ENCODE data around the gene TCEAL4. TPM values are rescaled to one million over a fixed set of nuclear protein-coding genes. Genes with fewer than 3 reads are reported as not detected.
"Not testable (repeated sequence)": the region's sequence is repeated elsewhere in the genome, so short reads cannot be mapped to it uniquely, and the experiment has no call there.

The TCEAL4 gene
- total RNA-seq, 1 donor from 2014 or later = 3.3 TPM

DNA sequence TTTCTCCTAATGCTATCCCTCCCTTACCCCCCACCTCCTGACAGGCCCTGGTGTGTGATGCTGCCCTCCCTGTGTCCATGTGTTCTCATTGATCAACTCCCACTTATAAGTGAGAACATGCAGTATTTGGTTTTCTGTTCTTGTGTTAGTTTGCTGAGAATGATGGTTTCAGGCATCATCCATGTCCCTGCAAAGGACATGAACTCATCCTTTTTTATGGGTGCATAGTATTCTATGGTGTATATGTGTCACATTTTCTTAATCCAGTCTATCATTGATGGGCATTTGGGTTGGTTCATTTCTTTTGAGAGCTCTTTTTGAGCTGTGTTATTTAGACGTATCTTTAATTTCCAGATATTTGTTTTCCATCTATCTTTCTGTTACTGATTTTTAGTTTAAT, 7.0 kb downstream of the TCEAL4 start:
- intact Hi-C loops (cut with micrococcal nuclease) = not testable (repeated sequence)

DNA sequence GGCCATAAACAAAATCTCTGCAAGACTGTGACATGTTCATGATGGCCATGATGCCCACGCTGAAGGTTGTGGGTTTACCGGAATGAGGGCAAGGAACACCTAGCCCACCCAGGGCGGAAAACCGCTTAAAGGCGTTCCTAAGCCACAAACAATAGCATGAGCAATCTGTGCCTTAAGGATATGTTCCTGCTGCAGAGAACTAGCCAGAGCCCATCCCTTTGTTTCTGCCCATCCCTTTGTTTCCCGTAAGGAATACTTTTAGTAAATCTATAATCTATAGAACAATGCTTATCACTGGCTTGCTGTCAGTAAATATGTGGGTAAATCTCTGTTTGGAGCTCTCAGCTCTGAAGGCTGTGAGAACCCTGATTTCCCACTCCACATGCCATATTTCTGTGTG, 9.9 kb downstream of the TCEAL4 start:
- intact Hi-C loops (cut with micrococcal nuclease) = not testable (repeated sequence)

DNA sequence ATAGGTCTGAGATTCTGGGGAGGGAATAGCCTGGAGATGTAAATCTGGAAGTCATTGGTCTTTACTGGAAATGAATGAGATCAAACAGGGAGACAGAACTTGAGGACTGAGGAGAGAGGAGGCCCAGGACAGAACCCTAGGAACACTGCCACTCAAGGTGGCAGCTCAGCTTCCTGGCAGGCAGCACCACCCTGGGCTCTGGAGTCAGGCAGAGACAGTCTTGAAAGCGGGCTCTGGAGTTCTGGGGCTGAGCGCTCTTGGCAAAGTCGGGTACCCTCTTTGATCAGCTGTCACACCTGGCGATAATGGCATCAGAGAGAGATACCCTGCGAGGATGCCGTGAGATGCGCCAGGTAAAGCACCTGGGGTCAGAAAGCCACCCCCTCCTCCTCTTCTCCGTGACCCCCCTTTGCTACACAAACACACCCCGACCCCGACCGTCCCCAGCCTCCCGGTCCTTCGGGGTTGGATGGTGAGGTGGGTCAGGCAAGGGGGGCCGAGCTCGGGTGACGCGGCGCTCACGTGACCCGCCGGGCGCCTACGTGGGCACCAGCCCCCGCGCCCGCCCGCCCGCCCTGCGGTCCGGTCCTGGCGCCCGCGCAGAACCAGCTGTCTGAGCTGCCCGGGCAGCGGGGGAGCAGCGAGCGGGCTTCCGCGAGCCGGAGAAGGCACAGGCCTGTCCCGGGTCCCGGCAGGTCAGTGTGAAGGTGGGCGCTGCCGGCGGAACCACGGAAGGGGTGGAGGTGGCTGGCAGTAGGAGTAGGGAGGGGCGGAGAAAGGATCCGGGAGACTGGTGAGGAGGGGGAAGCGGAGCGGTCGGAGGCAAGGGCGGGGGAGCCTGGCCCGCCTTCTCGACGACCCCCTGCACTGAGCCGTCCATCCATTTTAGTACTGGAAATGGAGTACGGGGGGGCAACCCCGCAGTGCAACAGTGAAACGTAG, 22.3 kb downstream of the TCEAL4 start, which contains the start of gene TCEAL3:
TCEAL3 (plus strand) TSS at position 600 of the 942 bp plus-strand sequence. CDS start 1,102 bp downstream, outside the sequence.
- intact Hi-C loops (cut with micrococcal nuclease) = no loop called here

DNA sequence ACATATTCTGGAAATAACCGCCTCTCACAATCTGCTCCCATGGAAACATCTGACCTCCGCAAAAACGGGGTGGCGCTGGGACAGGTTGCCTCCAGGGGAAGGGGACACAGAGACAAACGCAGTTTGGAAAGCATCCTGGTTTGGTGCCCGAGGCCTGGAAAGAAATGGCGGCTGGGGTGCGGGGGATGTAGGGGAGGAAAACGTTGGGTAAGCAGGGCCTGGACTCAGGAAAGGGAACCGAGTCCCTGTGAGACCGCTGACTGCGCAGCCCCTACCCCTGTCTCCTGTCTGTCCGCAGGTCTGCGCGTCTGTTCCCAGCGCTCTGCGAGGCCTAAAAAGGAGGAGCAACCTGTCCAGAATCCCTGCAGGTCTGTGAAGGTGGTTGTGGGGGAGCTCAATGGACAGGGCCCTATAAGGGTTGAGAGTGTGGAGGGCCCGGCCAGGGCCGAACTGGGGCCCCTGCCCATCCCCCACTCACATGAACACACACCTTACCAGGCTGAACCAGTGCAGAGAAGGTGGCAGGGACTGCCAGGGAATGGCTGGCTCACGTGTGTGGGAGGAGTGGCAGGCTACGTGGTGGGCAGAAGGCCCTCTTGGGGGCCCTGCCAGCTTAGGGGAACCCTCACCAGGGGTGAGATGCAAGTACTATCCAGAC, 23.1 kb downstream of the TCEAL4 start:
- intact Hi-C loops (cut with micrococcal nuclease) = no loop called here

DNA sequence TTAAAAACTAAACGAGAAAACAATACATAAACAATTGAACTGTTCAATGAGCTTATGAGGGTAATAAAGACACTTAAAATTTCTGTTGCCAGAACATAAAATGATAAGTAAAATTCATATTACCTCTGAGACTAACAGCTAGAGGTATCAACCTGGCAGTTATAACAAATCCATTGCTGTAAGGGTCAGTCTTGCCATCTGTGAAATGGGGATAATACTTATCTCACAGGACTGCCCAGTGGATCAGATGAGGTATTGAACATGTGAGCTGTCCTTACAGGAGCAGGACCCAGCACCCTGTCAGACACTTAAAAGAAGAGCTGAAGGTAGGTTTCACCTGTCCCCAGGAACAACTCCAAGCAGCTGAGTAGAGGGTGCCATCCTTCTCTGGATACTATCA, 25.0 kb downstream of the TCEAL4 start:
- intact Hi-C loops (cut with micrococcal nuclease) = no loop called here

DNA sequence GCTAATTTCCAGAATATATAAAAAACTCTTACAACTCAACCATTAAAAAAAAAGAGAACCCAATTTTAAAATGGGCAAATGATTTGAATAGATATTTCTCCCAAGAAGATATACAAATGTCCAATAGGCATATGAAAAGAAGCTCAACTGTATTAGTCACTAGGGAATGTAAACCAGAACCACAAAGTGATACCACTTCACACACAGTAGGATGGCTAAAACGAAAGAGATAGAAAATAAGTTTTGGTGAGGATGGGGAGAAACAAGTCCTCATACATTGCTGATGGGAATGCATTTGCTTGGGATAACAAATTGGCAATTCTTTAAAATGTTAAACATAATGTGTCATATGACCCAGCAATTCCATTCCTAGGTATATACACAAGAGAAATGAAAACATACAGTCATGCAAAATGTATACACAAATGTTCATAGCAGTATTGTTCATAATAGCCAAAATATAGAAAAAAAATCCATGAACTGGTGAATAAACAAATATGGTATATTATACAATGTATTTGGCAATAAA, 28.1 kb downstream of the TCEAL4 start:
- intact Hi-C loops (cut with micrococcal nuclease) = no loop called here

DNA sequence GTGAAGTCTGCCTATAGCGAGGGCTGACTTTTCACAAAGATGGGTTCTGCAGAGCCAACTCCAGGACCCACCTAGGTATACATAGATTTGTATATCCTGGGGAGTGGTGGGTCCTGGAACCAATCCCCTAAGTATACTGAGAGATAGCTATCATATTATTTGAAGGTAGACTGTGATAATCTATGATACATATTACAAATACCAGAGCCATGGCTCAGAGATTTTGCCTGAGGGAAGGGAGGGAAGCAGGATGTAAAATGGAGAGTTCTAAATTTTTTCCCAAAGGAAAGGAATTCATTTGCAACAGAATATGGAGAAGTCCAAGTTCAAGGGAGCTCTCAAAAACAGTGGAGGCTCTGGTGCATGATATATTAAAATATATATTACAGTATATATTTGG, 29.7 kb downstream of the TCEAL4 start:
- intact Hi-C loops (cut with micrococcal nuclease) = no loop called here

DNA sequence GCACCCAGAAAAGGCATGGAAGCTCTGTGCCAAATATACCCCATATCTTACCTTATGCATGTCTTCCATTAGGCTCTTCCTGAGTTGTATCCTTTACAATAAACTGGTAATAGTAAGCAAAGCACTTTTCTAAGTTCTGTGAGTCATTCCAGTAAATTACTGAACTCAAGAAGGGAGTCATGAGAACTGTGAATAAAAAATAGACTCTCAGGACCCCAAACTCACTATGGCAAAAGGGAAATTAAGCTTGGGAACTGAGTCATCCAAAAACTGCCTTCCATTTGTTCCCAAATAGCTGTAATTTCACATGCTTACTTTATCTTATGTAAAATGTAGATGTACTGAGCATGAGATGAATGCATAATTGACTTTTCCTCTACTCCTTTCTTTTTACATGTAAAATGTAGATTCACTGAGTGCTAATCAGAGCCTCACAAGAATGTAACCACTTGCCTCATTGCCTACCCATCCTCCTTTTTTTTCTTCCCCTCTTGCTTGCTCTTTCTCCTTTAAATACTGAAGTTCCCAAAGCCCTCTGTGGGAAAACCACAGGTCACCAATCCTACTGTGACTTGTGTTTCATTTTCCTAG, 30.6 kb downstream of the TCEAL4 start:
- intact Hi-C loops (cut with micrococcal nuclease) = no loop called here

DNA sequence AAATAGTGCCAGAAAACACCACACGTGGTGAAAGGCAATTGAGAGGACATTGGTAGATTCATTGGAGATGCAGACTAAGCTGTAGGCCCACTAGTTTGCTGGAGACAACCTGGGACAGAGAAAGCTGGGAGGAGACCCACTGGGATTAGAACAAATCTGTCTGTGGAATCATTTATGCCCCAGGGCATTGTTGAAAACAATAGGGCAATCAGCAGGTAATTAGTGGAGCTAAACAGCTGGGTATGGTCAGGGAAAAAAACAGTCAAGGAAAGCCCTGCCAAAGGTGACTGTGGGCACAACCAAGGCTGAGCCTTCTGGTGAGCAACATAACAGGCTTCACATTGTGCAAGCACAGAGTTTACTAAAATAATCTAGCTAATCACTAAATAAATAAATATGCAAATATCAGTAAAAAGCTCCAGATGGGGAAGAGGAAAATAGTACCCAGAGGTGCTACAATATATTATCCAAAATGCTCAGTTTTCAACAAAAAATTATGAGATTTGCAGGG, 31.4 kb downstream of the TCEAL4 start:
- intact Hi-C loops (cut with micrococcal nuclease) = no loop called here

DNA sequence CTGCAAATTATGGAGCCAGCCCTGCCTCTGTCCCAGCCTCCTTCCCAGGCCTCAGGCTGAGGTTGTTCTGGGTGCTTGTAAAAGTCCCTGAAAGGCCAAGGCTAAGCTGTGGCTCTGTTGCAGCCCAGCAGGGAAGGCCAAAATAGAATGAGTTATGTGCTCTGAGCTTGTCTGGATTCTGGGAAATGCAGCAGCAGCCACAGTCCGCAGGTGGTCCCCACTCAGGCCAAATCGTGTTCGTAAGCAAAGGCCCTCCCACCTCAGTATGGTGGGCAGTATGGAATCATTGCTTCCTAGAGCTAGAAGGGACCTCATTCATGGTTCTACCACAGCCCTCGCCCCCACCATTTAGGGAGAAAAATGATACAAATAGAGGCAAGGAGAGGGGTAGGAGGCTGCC, 38.8 kb downstream of the TCEAL4 start:
- intact Hi-C loops (cut with micrococcal nuclease) = no loop called here

DNA sequence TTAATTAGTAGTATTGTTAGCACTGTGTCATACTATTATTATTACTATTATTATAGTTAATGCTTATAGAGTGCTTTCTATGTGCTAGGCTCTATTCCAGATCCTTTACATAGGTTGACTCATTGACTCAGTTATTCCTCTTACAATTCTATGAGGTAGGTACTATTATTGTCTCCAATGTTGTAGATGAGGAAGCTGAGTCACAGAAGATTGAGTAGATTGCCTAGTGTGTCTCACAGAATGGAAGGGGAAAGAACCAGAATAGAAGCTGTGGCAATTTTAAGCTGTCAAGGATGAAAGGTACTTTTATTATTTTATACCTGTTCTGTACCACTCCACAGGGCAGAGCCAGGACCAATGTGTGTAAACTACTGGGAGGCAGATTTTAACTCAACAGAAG, 41.5 kb downstream of the TCEAL4 start:
- intact Hi-C loops (cut with micrococcal nuclease) = no loop called here

DNA sequence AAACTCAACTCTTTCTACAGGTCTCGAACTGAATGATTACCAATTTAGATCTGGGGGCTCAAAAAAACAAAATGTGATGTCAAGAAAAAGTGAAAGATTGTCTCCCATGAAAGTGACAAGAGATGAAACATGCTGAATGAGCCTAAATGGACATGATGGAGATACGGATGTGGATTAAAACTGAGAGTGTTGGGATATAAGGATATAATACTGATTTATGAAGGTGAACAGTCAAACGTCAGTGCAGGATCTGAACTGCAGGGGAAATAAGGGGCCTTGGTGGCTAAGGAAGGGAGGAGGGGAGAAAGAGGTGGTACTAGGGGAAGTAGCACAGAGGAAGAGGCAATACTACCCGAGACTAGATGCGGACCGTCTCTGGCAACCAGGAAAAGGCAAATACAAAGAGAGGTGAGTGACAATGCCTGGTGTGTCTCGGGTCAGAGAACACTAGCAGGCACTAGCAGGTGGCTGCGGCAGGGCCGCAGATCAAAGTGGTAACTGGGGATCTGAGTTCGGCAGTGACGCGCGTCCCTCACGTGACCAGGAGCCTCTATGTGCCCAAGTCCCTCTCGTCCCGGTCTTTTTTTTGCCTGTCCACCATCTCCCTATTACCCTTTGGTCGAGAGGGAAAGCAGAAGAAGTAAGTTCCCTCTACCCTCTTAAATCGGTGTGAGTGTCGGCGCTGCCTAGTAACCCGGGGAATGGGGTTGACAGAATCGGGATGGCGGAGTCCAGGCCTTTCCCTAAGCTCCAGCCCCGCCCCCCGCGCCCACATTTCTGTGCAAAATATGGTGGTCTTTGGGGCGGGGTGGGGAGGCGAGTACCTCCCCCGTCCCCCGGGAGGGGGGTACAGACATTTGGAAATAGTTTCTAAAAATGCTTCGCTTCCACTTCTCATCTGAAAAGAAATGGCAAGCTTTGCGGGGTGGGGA, 43.3 kb downstream of the TCEAL4 start, which contains the start of gene TCEAL1:
TCEAL1 (plus strand) TSS at position 590 of the 932 bp plus-strand sequence. CDS start 942 bp downstream, outside the sequence.
- intact Hi-C loops (cut with micrococcal nuclease) = loop anchor here (2.0 kb wide), 1 partner anchor 58 kb away; the partner anchor contains the start of gene MORF4L2

DNA sequence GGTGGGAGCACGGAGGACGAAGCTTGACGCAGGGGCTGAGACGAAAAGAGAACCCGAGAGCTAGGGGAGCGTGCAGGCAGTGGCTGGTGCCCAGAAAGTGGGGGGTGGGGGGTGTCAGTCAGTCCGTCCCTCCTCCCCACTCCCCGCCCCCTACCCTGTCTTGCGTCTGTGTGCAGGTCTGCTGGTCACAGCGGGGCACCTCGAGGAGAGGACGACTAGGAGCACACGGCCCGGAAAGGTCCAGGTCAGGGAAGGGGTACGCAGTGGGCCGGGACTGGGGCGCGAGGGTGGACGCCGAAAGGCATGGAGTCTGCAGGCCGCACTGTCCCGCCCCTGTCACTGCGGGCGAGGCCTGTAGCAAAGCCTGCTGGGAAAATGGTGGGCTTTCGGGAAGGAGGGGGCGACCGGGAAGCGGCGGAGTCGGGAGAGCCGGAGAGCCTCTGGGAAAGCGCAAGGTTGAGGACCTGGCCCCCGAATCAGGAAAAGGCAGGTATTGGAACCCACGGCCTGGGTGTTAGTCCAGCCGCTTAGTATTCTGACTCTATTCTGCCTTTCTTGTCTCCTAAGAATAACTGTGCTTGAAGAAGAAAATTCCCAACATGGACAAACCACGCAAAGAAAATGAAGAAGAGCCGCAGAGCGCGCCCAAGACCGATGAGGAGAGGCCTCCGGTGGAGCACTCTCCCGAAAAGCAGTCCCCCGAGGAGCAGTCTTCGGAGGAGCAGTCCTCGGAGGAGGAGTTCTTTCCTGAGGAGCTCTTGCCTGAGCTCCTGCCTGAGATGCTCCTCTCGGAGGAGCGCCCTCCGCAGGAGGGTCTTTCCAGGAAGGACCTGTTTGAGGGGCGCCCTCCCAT, 44.2 kb downstream of the TCEAL4 start:
- intact Hi-C loops (cut with micrococcal nuclease) = loop anchor here (2.0 kb wide), 1 partner anchor 57 kb away; the partner anchor contains the start of gene MORF4L2

DNA sequence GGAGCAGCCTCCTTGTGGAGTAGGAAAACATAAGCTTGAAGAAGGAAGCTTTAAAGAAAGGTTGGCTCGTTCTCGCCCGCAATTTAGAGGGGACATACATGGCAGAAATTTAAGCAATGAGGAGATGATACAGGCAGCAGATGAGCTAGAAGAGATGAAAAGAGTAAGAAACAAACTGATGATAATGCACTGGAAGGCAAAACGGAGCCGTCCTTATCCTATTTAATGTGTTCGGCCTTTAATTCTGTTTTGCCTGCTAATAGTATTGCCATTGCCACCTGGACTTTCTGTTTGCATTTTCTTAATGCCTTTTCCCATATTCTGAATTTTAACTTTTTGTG, 44.8 kb downstream of the TCEAL4 start:
- intact Hi-C loops (cut with micrococcal nuclease) = no loop called here

DNA sequence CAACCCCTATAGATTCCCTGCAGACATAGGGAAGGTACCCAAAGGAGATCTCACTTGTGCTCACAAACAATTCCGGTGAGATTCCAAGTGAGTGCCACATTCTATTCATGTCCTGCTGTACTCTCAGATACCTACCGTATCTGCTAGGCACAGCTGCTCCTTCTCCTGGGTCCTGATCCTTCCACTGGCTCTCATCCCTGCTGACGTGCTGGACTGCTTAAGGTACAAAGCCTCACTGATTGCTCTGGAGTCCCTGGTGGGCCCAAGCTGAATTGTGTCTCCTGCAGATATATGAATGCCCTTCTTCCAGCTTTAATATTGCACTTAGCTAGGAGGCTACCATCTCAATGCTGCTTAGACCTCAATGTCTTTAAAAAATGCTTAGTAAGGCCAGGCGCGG, 45.8 kb downstream of the TCEAL4 start:
- intact Hi-C loops (cut with micrococcal nuclease) = no loop called here

DNA sequence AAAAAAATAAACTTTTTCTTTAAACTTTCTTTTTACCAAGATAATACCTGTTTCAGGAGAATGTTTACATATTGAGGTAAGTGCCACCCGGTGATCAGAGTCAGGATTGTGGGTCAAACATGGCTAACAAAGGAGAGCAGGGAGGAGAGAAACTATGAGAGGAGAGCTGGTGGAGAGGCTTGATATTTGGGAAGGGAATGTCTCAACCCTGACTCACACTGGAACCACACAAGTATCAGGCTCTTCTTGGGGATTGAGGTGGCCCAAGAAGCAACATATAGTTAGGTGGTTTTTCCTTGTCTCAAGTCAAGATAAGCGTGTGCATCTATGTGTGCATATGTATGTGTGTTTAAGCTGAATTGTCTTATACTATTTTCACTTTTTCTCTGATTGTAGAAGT, 50.1 kb downstream of the TCEAL4 start:
- intact Hi-C loops (cut with micrococcal nuclease) = no loop called here
